GM18870 (cell line): ENCODE results near the gene GET3.
"Not testable (repeated sequence)": the region's sequence is repeated elsewhere in the genome, so short reads cannot be mapped to it uniquely, and the experiment has no call there.

Experiments
- ATAC-seq: cut with Tn5 transposase; IDR thresholded peaks from one replicate; pipeline ENCODE4 v1.9.1; 2021; ENCODE audit warnings: moderate library complexity; ENCODE audit not compliant: unreplicated experiment

Gene GET3

GRCh38 chr19:12715102-12715501 is 22.2 kb upstream of the GET3 start:
- no peak for ATAC-seq

GRCh38 chr19:12715929-12716328 is 21.4 kb upstream of the GET3 start:
- ATAC-seq: no peak

- ATAC-seq: no peak
Measured at GRCh38 chr19:12720296-12720695, 17.0 kb upstream of the GET3 start.

GRCh38 chr19:12720851-12721655 is 16.2 kb upstream of the GET3 start:
- no peak for ATAC-seq

- no peak for ATAC-seq
Measured at GRCh38 chr19:12721656-12722565, 15.4 kb upstream of the GET3 start.

- ATAC-seq: no peak
Measured at GRCh38 chr19:12722566-12723380, 14.5 kb upstream of the GET3 start.

- no peak for ATAC-seq
Measured at GRCh38 chr19:12723381-12723640, 14.0 kb upstream of the GET3 start.

- no peak for ATAC-seq
Measured at GRCh38 chr19:12723641-12724426, 13.5 kb upstream of the GET3 start, which contains the start of gene TNPO2. TSS of gene TNPO2 (minus strand) at chr19:12723932. CDS start at chr19:12720977, 2,955 bp downstream.

GRCh38 chr19:12725612-12726011 is 11.7 kb upstream of the GET3 start:
- not testable (repeated sequence) for ATAC-seq

GRCh38 chr19:12726988-12727316 is 10.3 kb upstream of the GET3 start:
- no peak for ATAC-seq

GRCh38 chr19:12727745-12728433 is 9.4 kb upstream of the GET3 start:
- no peak for ATAC-seq

- ATAC-seq: no peak
Measured at GRCh38 chr19:12730064-12730463, 7.2 kb upstream of the GET3 start.

- ATAC-seq: no peak
Measured at GRCh38 chr19:12731337-12731736, 6.0 kb upstream of the GET3 start.

- ATAC-seq: no peak
Measured at GRCh38 chr19:12733369-12734214, 3.7 kb upstream of the GET3 start.

- ATAC-seq: no peak
Measured at GRCh38 chr19:12737835-12738351, 596 bp downstream of the GET3 start.

- ATAC-seq: no peak
Measured at GRCh38 chr19:12745166-12745897, 8.0 kb downstream of the GET3 start.

GRCh38 chr19:12748489-12748888 is 11.2 kb downstream of the GET3 start:
- no peak for ATAC-seq

- no peak for ATAC-seq
Measured at GRCh38 chr19:12749938-12750521, 12.7 kb downstream of the GET3 start.
